Hepatocyte (in vitro differentiated cells): ENCODE results near the gene GJC2.

Experiments
- EZH2 ChIP-seq: fragments of 200-600 bp; sonication (generic); IDR thresholded peaks from 2 replicates; pipeline ENCODE4 v1.6.1; 2016; ENCODE audit warnings: antibody characterized with exemption, mild to moderate bottlenecking, borderline replicate concordance
- TF ChIP-seq, protein P1 (sequence below): fragments of 200-600 bp; sonication (generic); IDR thresholded peaks from 2 replicates; pipeline ENCODE4 v1.5.1; 2016; ENCODE audit warnings: antibody characterized with exemption, mild to moderate bottlenecking; ENCODE audit not compliant: poor library complexity

DNA sequence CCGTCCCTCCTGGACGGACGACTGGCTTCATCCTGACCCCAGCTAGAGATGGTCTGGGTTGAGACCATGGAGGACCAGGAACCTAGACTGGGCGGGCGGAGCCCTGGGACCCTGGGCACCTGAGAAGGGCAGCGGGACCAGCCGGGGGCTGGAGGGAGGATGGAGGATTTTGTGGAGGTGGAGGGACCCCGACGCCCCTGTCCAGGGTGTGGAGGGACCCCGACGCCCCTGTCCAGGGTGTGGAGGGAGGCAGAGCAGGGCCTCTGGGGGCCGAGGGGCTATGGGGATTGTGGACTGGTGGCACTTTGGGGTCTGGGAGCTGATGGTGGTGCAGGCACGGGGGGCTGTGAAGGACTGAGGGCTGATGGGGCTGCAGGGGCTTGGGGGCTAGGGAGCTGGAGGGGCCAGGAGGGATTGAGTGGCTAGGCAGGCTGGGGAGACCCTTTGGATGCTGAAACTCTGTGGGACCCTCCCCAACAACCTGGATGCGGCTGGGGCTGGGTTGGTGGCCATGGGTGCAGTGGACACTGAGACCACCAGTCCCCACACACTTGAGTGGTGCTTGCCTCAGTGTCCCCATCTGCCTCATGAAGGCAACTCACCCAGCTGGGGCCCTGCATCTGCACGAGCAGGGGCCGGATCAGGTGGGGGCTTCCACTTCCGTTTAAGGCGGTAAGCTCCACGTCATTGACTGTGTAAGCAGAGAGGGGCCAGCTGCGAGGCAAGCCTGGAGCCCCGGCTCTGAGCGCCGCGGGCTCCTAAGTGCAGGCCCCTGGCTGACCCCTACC, 7.4 kb downstream of the GJC2 start:
- TF ChIP-seq, protein P1, sequence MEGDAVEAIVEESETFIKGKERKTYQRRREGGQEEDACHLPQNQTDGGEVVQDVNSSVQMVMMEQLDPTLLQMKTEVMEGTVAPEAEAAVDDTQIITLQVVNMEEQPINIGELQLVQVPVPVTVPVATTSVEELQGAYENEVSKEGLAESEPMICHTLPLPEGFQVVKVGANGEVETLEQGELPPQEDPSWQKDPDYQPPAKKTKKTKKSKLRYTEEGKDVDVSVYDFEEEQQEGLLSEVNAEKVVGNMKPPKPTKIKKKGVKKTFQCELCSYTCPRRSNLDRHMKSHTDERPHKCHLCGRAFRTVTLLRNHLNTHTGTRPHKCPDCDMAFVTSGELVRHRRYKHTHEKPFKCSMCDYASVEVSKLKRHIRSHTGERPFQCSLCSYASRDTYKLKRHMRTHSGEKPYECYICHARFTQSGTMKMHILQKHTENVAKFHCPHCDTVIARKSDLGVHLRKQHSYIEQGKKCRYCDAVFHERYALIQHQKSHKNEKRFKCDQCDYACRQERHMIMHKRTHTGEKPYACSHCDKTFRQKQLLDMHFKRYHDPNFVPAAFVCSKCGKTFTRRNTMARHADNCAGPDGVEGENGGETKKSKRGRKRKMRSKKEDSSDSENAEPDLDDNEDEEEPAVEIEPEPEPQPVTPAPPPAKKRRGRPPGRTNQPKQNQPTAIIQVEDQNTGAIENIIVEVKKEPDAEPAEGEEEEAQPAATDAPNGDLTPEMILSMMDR, result no peak
- no peak for TF ChIP-seq EZH2
